Thyroid gland (tissue), 4 donors: ENCODE data around the gene LEP.

Experiments
- POLR2A ChIP-seq, 2 donors: fragments of 450-650 bp; IDR thresholded peaks; one replicate each; pipeline ENCODE4 v1.6.1; 2017; ENCODE audit warnings: antibody characterized with exemption in 2 of 2, mild to moderate bottlenecking in 2 of 2, moderate library complexity in 1 of 2
- TF ChIP-seq, protein P1 (sequence below), 6 experiments: fragments of 200-600 bp in 3 of 6; fragments of 450-650 bp in 3 of 6; sonication (generic) in 3 of 6; IDR thresholded peaks; one replicate each; pipeline ENCODE4 v1.5.1; 2016 to 2019; ENCODE audit warnings: antibody characterized with exemption in 6 of 6, mild to moderate bottlenecking in 2 of 6, inconsistent platforms in 1 of 6, moderate library complexity in 1 of 6

DNA sequence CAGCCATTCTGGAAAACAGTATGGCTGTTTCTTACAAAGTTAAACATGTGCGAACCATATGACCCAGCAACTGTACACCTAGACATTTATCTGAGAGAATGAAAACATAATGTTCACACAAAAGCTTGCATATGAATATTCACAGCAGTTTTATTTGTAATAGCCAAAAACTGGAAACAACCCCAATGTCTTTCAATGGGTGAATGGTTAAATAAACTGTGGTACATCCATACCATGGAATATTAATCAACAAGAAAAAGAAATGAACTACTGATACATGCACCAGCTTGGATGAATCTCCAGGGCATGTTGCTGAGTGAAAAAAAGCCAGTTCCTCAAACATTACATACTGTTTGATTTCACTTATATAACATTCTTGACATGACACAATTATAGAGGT, 37.3 kb downstream of the LEP start:
- TF ChIP-seq, protein P1, sequence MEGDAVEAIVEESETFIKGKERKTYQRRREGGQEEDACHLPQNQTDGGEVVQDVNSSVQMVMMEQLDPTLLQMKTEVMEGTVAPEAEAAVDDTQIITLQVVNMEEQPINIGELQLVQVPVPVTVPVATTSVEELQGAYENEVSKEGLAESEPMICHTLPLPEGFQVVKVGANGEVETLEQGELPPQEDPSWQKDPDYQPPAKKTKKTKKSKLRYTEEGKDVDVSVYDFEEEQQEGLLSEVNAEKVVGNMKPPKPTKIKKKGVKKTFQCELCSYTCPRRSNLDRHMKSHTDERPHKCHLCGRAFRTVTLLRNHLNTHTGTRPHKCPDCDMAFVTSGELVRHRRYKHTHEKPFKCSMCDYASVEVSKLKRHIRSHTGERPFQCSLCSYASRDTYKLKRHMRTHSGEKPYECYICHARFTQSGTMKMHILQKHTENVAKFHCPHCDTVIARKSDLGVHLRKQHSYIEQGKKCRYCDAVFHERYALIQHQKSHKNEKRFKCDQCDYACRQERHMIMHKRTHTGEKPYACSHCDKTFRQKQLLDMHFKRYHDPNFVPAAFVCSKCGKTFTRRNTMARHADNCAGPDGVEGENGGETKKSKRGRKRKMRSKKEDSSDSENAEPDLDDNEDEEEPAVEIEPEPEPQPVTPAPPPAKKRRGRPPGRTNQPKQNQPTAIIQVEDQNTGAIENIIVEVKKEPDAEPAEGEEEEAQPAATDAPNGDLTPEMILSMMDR (IDR thresholded peaks at IDR 0.05), result no peak
- TF ChIP-seq POLR2A (IDR thresholded peaks at IDR 0.05), result no peak
